HTR-8/SVneo (cell line): Measurements from ENCODE around the gene SOX13.
A peak's percentile ranks its signal among the peaks of the same experiment; 100 is the strongest.

Experiments used
- DNase-seq: peaks from one replicate; pipeline ENCODE4 v3.0.0; 2011; ENCODE audit warnings: low spot score, mixed read lengths; ENCODE audit not compliant: insufficient read length
- FAIRE-seq: peaks from 2 replicates; lab custom pipeline; 2011; peaks lifted over from hg19 to GRCh38; lab: Jason Lieb, UNC

SOX13 gene

GRCh38 chr1:204127597-204128242, 54.8 kb downstream of the SOX13 start:
- DNase-seq: peak; percentile 84
- FAIRE-seq: no peak

GRCh38 chr1:204128464-204128963, 55.6 kb downstream of the SOX13 start:
- FAIRE-seq (no peak), DNase-seq (no peak)

- DNase-seq (peak; percentile 79), FAIRE-seq (peak; percentile 4)
These were observed 56.3 kb downstream of the SOX13 start for GRCh38 chr1:204128964-204129896.

GRCh38 chr1:204130178-204130577, 57.3 kb downstream of the SOX13 start:
- FAIRE-seq (no peak), DNase-seq (no peak)

- FAIRE-seq (peak; percentile 75), DNase-seq (peak; percentile 87)
These were observed 58.3 kb downstream of the SOX13 start for GRCh38 chr1:204130981-204131892.

GRCh38 chr1:204131978-204132377, 59.1 kb downstream of the SOX13 start:
- FAIRE-seq (no peak), DNase-seq (no peak)

GRCh38 chr1:204132718-204133117, 59.8 kb downstream of the SOX13 start:
- no peak for DNase-seq
- FAIRE-seq: no peak

GRCh38 chr1:204134103-204134502, 61.2 kb downstream of the SOX13 start:
- no peak for DNase-seq
- no peak for FAIRE-seq

GRCh38 chr1:204136814-204137213, 63.9 kb downstream of the SOX13 start:
- FAIRE-seq (no peak), DNase-seq (no peak)

GRCh38 chr1:204139088-204139487, 66.2 kb downstream of the SOX13 start:
- no peak for FAIRE-seq

GRCh38 chr1:204139952-204140351, 67.0 kb downstream of the SOX13 start:
- FAIRE-seq: no peak
- no peak for DNase-seq

More at GRCh38 chr1:204139088-204139487, 66.2 kb downstream of the SOX13 start:
- DNase-seq: no peak

GRCh38 chr1:204141131-204141530, 68.2 kb downstream of the SOX13 start:
- no peak for FAIRE-seq
- DNase-seq: no peak

GRCh38 chr1:204142032-204142974, 69.4 kb downstream of the SOX13 start:
- no peak for FAIRE-seq
- no peak for DNase-seq

GRCh38 chr1:204143276-204144041, 70.5 kb downstream of the SOX13 start:
- DNase-seq: no peak
- FAIRE-seq: no peak

- FAIRE-seq (no peak), DNase-seq (no peak)
These were observed 72.2 kb downstream of the SOX13 start for GRCh38 chr1:204145033-204145504.

- FAIRE-seq (no peak), DNase-seq (no peak)
These were observed 73.4 kb downstream of the SOX13 start for GRCh38 chr1:204146309-204146708.

GRCh38 chr1:204146965-204147364, 74.0 kb downstream of the SOX13 start:
- DNase-seq: no peak
- FAIRE-seq: no peak
